DND-41 (cell line): ENCODE measurements around the gene MIGA1.
"Not testable (repeated sequence)": the region's sequence is repeated elsewhere in the genome, so short reads cannot be mapped to it uniquely, and the experiment has no call there.

Experiments
- ATAC-seq: fragments of 200-7000 bp; cut with Tn5 transposase; 3 replicates; pipeline ENCODE4 v1.9.1; 2021; ENCODE audit warnings: low read depth; ENCODE audit not compliant: insufficient read depth
- DNase-seq: peaks from one replicate; pipeline ENCODE4 v3.0.0-alpha.2; 2020
- H2AFZ ChIP-seq: 2 replicates; pipeline ENCODE4 v1.6.0; 2012; ENCODE audit warnings: low read depth, low read length
- H3K27ac ChIP-seq: 2 replicates; pipeline ENCODE4 v1.5.1; 2012; ENCODE audit warnings: low read length, inconsistent platforms
- H3K27me3 ChIP-seq: fragments of 200-600 bp; sonication (generic); 2 replicates; pipeline ENCODE4 v1.6.0; 2012; ENCODE audit warnings: low read length, mild to moderate bottlenecking, inconsistent platforms; ENCODE audit not compliant: insufficient read depth, poor library complexity
- H3K36me3 ChIP-seq: 2 replicates; pipeline ENCODE4 v1.5.1; 2012; ENCODE audit warnings: low read length, inconsistent platforms; ENCODE audit not compliant: insufficient read depth
- H3K4me1 ChIP-seq: 2 replicates; pipeline ENCODE4 v1.5.1; 2012; ENCODE audit warnings: mild to moderate bottlenecking, low read length; ENCODE audit not compliant: insufficient read depth
- H3K4me2 ChIP-seq: 2 replicates; pipeline ENCODE4 v1.6.0; 2012; ENCODE audit warnings: mild to moderate bottlenecking, moderate library complexity, low read length, inconsistent platforms; ENCODE audit not compliant: insufficient read depth
- H3K4me3 ChIP-seq, 2 experiments: fragments of 200-600 bp in 1 of 2; shearing (Covaris generic) in 1 of 2; 2 replicates each; pipeline ENCODE4 v1.5.1; 2012 to 2016; ENCODE audit warnings: inconsistent platforms in 2 of 2, low read length in 2 of 2, mild to moderate bottlenecking in 2 of 2, low read depth in 1 of 2, moderate library complexity in 1 of 2
- H3K79me2 ChIP-seq: 2 replicates; pipeline ENCODE4 v1.6.0; 2012; ENCODE audit warnings: low read length, inconsistent platforms; ENCODE audit not compliant: insufficient read depth
- H3K9ac ChIP-seq: 2 replicates; pipeline ENCODE4 v1.6.0; 2012; ENCODE audit warnings: low read depth, mild to moderate bottlenecking, inconsistent platforms, low read length, moderate library complexity
- H3K9me3 ChIP-seq: 2 replicates; pipeline ENCODE4 v1.5.1; 2012; ENCODE audit warnings: low read length, moderate library complexity, mild to moderate bottlenecking, inconsistent platforms; ENCODE audit not compliant: insufficient read depth, severe bottlenecking
- H4K20me1 ChIP-seq: 2 replicates; pipeline ENCODE4 v1.6.0; 2012; ENCODE audit warnings: low read length; ENCODE audit not compliant: insufficient read depth
- EZH2 ChIP-seq: IDR thresholded peaks from 3 replicates; pipeline ENCODE4 v1.6.1; 2012; ENCODE audit warnings: borderline replicate concordance, low read depth, mild to moderate bottlenecking, moderate library complexity, low read length, inconsistent platforms; ENCODE audit not compliant: severe bottlenecking
- TF ChIP-seq, protein P1 (sequence below): IDR thresholded peaks from 2 replicates; pipeline ENCODE4 v1.5.1; 2012; ENCODE audit warnings: borderline replicate concordance, low read length, moderate library complexity, mild to moderate bottlenecking; ENCODE audit not compliant: poor library complexity, severe bottlenecking; ENCODE audit errors: extremely low read depth

MIGA1 gene

GRCh38 chr1:77824694-77825093 is 45.2 kb downstream of the MIGA1 start:
- TF ChIP-seq EZH2, result no peak
- TF ChIP-seq, protein P1, sequence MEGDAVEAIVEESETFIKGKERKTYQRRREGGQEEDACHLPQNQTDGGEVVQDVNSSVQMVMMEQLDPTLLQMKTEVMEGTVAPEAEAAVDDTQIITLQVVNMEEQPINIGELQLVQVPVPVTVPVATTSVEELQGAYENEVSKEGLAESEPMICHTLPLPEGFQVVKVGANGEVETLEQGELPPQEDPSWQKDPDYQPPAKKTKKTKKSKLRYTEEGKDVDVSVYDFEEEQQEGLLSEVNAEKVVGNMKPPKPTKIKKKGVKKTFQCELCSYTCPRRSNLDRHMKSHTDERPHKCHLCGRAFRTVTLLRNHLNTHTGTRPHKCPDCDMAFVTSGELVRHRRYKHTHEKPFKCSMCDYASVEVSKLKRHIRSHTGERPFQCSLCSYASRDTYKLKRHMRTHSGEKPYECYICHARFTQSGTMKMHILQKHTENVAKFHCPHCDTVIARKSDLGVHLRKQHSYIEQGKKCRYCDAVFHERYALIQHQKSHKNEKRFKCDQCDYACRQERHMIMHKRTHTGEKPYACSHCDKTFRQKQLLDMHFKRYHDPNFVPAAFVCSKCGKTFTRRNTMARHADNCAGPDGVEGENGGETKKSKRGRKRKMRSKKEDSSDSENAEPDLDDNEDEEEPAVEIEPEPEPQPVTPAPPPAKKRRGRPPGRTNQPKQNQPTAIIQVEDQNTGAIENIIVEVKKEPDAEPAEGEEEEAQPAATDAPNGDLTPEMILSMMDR, result no peak
- ATAC-seq, result no peak
- Histone ChIP-seq H3K4me2 (no peak overlapping the region), H4K20me1 (no peaks in the 10 kb centered on the region), H3K79me2 (no peaks in the 10 kb centered on the region), H3K27ac (no peak overlapping the region), H3K9ac (no peak overlapping the region), H3K9me3 (no peaks in the 10 kb centered on the region), H2AFZ (no peak overlapping the region), H3K4me3 (no peak overlapping the region), H3K4me1 (no peaks in the 10 kb centered on the region), H3K27me3 (no peaks in the 10 kb centered on the region), H3K36me3 (peaks cover 43% of the 10 kb centered on the region; the same call in 1 of the 2 replicates)
- no peak for DNase-seq

DNA sequence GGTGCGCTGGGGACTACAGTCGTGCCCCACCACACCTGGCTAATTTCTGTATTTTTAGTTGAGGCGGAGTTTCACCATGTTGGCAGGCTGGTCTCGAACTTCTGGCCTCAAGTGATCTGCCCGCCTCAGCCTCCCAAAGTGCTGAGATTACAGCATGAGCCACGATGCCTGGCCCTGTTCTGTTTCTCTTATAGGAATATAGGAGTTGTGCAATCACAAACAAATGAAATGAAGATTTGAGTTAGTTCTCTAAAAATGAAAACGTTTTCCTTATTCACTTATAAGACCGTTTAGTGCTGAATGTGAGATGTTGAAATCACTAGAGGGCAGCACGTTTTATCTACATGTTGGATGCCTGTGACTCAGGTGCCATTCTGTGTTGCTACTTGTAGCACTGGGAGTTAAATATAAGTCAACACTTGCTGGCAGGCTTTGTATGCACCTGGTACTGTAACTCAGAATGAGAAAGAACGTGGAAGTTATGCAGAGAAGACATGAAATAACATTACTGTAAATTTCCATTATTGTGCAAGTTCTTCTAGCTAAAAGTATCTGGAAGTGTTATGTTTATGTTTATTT is 45.8 kb downstream of the MIGA1 start:
- Histone ChIP-seq H2AFZ (no peak overlapping the region), H3K4me3 (no peak overlapping the region), H3K9me3 (no peaks in the 10 kb centered on the region), H3K36me3 (peaks cover 44% of the 10 kb centered on the region; the same call in 1 of the 2 replicates), H4K20me1 (no peaks in the 10 kb centered on the region), H3K27me3 (no peaks in the 10 kb centered on the region), H3K27ac (no peak overlapping the region), H3K79me2 (no peaks in the 10 kb centered on the region), H3K4me2 (no peak overlapping the region), H3K9ac (no peak overlapping the region), H3K4me1 (no peaks in the 10 kb centered on the region)
- ATAC-seq, result peak; percentile 50; the same call in 1 of the 3 replicates
- TF ChIP-seq, protein P1, result peak; percentile 30
- no peak for TF ChIP-seq EZH2
- DNase-seq, result no peak

GRCh38 chr1:77826851-77827250 is 47.4 kb downstream of the MIGA1 start:
- not testable (repeated sequence) for H3K9me3 ChIP-seq, H3K79me2 ChIP-seq, H3K4me1 ChIP-seq, H4K20me1 ChIP-seq, ATAC-seq, H3K27ac ChIP-seq, H2AFZ ChIP-seq, DNase-seq, H3K9ac ChIP-seq, H3K4me3 ChIP-seq, H3K4me2 ChIP-seq, H3K27me3 ChIP-seq
- H3K36me3 ChIP-seq, result peaks cover 52% of the 10 kb centered on the region

DNA sequence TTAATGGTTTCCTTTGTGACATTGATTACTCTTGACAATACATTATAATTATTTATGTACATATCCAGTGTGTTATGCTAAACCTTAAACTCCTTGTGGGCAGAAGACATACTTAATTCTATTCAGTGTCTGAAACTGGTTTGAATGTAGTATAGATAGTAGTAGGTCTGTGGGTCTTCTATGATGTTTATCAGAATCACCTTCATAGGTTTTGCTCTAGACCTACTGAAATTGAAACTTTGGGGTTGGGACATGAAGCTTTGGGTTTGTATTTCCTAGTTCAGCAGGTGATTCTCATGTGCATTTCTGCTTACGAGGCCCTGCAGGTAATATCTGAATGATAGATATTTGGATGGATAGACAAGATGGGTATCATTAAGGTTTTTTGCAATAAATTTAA is 48.6 kb downstream of the MIGA1 start:
- H3K9ac ChIP-seq, result no peak overlapping the region
- DNase-seq (no peak), ATAC-seq (no peak)
- H3K4me3 ChIP-seq, result no peak overlapping the region
- no peaks in the 10 kb centered on the region for H3K9me3 ChIP-seq
- no peaks in the 10 kb centered on the region for H3K4me1 ChIP-seq
- H3K27ac ChIP-seq, result no peak overlapping the region
- TF ChIP-seq EZH2, result no peak
- TF ChIP-seq, protein P1, result no peak
- no peak overlapping the region for H3K4me2 ChIP-seq
- no peaks in the 10 kb centered on the region for H3K79me2 ChIP-seq
- H3K36me3 ChIP-seq, result peaks cover 58% of the 10 kb centered on the region
- H4K20me1 ChIP-seq, result no peaks in the 10 kb centered on the region
- no peak overlapping the region for H2AFZ ChIP-seq
- no peaks in the 10 kb centered on the region for H3K27me3 ChIP-seq
